H1 (cell line): ENCODE results near the gene TNPO3. TPM values are rescaled to one million over a fixed set of nuclear protein-coding genes. Genes with fewer than 3 reads are reported as not detected.

Experiments used
- CREB1 ChIP-seq: IDR thresholded peaks from 2 replicates; pipeline ENCODE4 v1.6.1; 2012; ENCODE audit warnings: inconsistent platforms
- KDM5A ChIP-seq: fragments of 200-600 bp; IDR thresholded peaks from 2 replicates; pipeline ENCODE4 v1.7.1; 2012; ENCODE audit warnings: mild to moderate bottlenecking, low read length, inconsistent platforms, mixed read lengths
- NRF1 ChIP-seq: IDR thresholded peaks from 2 replicates; pipeline ENCODE4 v1.6.1; 2011; ENCODE audit warnings: mild to moderate bottlenecking, low read depth, low read length, improper control_type of control experiment
- SIX5 ChIP-seq: IDR thresholded peaks from 2 replicates; pipeline ENCODE4 v1.6.1; 2011; ENCODE audit warnings: mild to moderate bottlenecking, low read depth, low read length
- polyA plus RNA-seq, 7 experiments: library from polyadenylated mRNA; depleted of rRNA in 3 of 7; stranded (reverse) in 5 of 7; unstranded in 2 of 7; fragments of >200 nt in 5 of 7; fragments of 200-250 nt in 2 of 7; gene quantifications; 1 replicate in 5 of 7; 2 replicates in 1 of 7; 4 replicates in 1 of 7; pipeline versions ENCODE4 v1.2.1 to v1.2.3, GENCODE V29; 2011 to 2013; ENCODE audit warnings: missing spikeins in 2 of 7, mixed read lengths in 2 of 7
- total RNA-seq: library from RNA; stranded (reverse); fragmentation: NEBNext Ultra II Directional; extraction: Animal tissue kit (Norgen Biotek cat#: 25700); gene quantifications from 2 replicates; pipeline ENCODE4 v1.2.1, GENCODE V29; 2021
- TF ChIP-seq, protein P1 (sequence below): fragments of 300-600 bp; sonication (generic); IDR thresholded peaks from 2 replicates; pipeline ENCODE4 v1.7.1; 2012; ENCODE audit warnings: low read length, moderate library complexity, mild to moderate bottlenecking, inconsistent platforms; ENCODE audit not compliant: insufficient replicate concordance
- TF ChIP-seq, protein P2 (sequence below), 3 experiments: IDR thresholded peaks; 1 replicate in 2 of 3; 2 replicates in 1 of 3; pipeline versions ENCODE4 v1.5.1 to v1.6.1; 2011; ENCODE audit warnings: low read length in 3 of 3, mild to moderate bottlenecking in 3 of 3, inconsistent platforms in 2 of 3, low read depth in 1 of 3, moderate library complexity in 1 of 3; ENCODE audit not compliant: insufficient read depth in 1 of 3; ENCODE audit errors: control extremely low read depth in 1 of 3
- TF ChIP-seq, protein P3 (sequence below): IDR thresholded peaks from 2 replicates; pipeline ENCODE4 v1.6.1; 2012; ENCODE audit warnings: inconsistent platforms

TNPO3 gene
- total and polyA plus RNA-seq, 2 of the 8 experiments (the other 6 are each of a cell fraction or from before 2014, with no cell fraction given), result 67.6 to 99.2 TPM

- TF ChIP-seq, protein P1, sequence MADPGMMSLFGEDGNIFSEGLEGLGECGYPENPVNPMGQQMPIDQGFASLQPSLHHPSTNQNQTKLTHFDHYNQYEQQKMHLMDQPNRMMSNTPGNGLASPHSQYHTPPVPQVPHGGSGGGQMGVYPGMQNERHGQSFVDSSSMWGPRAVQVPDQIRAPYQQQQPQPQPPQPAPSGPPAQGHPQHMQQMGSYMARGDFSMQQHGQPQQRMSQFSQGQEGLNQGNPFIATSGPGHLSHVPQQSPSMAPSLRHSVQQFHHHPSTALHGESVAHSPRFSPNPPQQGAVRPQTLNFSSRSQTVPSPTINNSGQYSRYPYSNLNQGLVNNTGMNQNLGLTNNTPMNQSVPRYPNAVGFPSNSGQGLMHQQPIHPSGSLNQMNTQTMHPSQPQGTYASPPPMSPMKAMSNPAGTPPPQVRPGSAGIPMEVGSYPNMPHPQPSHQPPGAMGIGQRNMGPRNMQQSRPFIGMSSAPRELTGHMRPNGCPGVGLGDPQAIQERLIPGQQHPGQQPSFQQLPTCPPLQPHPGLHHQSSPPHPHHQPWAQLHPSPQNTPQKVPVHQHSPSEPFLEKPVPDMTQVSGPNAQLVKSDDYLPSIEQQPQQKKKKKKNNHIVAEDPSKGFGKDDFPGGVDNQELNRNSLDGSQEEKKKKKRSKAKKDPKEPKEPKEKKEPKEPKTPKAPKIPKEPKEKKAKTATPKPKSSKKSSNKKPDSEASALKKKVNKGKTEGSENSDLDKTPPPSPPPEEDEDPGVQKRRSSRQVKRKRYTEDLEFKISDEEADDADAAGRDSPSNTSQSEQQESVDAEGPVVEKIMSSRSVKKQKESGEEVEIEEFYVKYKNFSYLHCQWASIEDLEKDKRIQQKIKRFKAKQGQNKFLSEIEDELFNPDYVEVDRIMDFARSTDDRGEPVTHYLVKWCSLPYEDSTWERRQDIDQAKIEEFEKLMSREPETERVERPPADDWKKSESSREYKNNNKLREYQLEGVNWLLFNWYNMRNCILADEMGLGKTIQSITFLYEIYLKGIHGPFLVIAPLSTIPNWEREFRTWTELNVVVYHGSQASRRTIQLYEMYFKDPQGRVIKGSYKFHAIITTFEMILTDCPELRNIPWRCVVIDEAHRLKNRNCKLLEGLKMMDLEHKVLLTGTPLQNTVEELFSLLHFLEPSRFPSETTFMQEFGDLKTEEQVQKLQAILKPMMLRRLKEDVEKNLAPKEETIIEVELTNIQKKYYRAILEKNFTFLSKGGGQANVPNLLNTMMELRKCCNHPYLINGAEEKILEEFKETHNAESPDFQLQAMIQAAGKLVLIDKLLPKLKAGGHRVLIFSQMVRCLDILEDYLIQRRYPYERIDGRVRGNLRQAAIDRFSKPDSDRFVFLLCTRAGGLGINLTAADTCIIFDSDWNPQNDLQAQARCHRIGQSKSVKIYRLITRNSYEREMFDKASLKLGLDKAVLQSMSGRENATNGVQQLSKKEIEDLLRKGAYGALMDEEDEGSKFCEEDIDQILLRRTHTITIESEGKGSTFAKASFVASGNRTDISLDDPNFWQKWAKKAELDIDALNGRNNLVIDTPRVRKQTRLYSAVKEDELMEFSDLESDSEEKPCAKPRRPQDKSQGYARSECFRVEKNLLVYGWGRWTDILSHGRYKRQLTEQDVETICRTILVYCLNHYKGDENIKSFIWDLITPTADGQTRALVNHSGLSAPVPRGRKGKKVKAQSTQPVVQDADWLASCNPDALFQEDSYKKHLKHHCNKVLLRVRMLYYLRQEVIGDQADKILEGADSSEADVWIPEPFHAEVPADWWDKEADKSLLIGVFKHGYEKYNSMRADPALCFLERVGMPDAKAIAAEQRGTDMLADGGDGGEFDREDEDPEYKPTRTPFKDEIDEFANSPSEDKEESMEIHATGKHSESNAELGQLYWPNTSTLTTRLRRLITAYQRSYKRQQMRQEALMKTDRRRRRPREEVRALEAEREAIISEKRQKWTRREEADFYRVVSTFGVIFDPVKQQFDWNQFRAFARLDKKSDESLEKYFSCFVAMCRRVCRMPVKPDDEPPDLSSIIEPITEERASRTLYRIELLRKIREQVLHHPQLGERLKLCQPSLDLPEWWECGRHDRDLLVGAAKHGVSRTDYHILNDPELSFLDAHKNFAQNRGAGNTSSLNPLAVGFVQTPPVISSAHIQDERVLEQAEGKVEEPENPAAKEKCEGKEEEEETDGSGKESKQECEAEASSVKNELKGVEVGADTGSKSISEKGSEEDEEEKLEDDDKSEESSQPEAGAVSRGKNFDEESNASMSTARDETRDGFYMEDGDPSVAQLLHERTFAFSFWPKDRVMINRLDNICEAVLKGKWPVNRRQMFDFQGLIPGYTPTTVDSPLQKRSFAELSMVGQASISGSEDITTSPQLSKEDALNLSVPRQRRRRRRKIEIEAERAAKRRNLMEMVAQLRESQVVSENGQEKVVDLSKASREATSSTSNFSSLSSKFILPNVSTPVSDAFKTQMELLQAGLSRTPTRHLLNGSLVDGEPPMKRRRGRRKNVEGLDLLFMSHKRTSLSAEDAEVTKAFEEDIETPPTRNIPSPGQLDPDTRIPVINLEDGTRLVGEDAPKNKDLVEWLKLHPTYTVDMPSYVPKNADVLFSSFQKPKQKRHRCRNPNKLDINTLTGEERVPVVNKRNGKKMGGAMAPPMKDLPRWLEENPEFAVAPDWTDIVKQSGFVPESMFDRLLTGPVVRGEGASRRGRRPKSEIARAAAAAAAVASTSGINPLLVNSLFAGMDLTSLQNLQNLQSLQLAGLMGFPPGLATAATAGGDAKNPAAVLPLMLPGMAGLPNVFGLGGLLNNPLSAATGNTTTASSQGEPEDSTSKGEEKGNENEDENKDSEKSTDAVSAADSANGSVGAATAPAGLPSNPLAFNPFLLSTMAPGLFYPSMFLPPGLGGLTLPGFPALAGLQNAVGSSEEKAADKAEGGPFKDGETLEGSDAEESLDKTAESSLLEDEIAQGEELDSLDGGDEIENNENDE, result no peak
- TF ChIP-seq, protein P2, sequence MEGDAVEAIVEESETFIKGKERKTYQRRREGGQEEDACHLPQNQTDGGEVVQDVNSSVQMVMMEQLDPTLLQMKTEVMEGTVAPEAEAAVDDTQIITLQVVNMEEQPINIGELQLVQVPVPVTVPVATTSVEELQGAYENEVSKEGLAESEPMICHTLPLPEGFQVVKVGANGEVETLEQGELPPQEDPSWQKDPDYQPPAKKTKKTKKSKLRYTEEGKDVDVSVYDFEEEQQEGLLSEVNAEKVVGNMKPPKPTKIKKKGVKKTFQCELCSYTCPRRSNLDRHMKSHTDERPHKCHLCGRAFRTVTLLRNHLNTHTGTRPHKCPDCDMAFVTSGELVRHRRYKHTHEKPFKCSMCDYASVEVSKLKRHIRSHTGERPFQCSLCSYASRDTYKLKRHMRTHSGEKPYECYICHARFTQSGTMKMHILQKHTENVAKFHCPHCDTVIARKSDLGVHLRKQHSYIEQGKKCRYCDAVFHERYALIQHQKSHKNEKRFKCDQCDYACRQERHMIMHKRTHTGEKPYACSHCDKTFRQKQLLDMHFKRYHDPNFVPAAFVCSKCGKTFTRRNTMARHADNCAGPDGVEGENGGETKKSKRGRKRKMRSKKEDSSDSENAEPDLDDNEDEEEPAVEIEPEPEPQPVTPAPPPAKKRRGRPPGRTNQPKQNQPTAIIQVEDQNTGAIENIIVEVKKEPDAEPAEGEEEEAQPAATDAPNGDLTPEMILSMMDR (IDR thresholded peaks at IDR 0.05; ENCODE audit: control extremely low read depth in 1 of 3, insufficient read depth in 1 of 3, low read depth in 1 of 3, low read length in 3 of 3), result no peak
- TF ChIP-seq CREB1 (no peak), SIX5 (no peak), NRF1 (no peak), KDM5A (no peak)
- TF ChIP-seq, protein P3, sequence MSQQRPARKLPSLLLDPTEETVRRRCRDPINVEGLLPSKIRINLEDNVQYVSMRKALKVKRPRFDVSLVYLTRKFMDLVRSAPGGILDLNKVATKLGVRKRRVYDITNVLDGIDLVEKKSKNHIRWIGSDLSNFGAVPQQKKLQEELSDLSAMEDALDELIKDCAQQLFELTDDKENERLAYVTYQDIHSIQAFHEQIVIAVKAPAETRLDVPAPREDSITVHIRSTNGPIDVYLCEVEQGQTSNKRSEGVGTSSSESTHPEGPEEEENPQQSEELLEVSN, result no peak
Measured at GRCh38 chr7:128945668-128946366, 109.1 kb downstream of the TNPO3 start (continued).
